A549 (cell line): ENCODE results near the gene RPS6KA3.

ENCODE experiments used
- CEBPB ChIP-seq, 2 experiments: fragments of >200 bp in 1 of 2; sonication (Bioruptor Twin) in 1 of 2; formaldehyde crosslinking in 1 of 2; IDR thresholded peaks; 2 replicates each; pipeline ENCODE4 v1.6.1; 2012 to 2016
- ESRRA ChIP-seq: fragments of 150-350 bp; IDR thresholded peaks from 2 replicates; pipeline ENCODE4 v1.6.1; 2014; ENCODE audit warnings: mild to moderate bottlenecking, low read length, borderline replicate concordance
- GATA3 ChIP-seq: IDR thresholded peaks from 2 replicates; pipeline ENCODE4 v1.6.1; 2012; ENCODE audit warnings: borderline replicate concordance
- JUN ChIP-seq, 2 experiments: fragments of >200 bp; sonication (Bioruptor Twin); formaldehyde crosslinking; IDR thresholded peaks; 2 replicates in 1 of 2; 3 replicates in 1 of 2; pipeline ENCODE4 v1.6.1; 2016 to 2017
- MAFK ChIP-seq: fragments of 450-650 bp; IDR thresholded peaks from 2 replicates; pipeline ENCODE4 v1.6.1; 2014; ENCODE audit not compliant: partially characterized antibody
- MYC ChIP-seq: IDR thresholded peaks from 2 replicates; pipeline ENCODE4 v1.6.1; 2012; ENCODE audit warnings: mild to moderate bottlenecking, inconsistent platforms, low read length, improper control_type of control experiment, borderline replicate concordance
- NFE2L2 ChIP-seq: fragments of 150-350 bp; conservative IDR thresholded peaks from 2 replicates; pipeline ENCODE4 v1.6.1; 2014; ENCODE audit warnings: low read length
- POLR2A ChIP-seq: IDR thresholded peaks from 2 replicates; pipeline ENCODE4 v1.6.1; 2012; ENCODE audit warnings: mild to moderate bottlenecking, low read length
- POLR2AphosphoS2 ChIP-seq: conservative IDR thresholded peaks from 2 replicates; pipeline ENCODE4 v1.6.1; 2012; ENCODE audit warnings: low read length, improper control_type of control experiment, inconsistent platforms
- RAD21 ChIP-seq, 2 experiments: fragments of >200 bp in 1 of 2; sonication (Bioruptor Twin) in 1 of 2; formaldehyde crosslinking in 1 of 2; IDR thresholded peaks in 1 of 2; conservative IDR thresholded peaks in 1 of 2; 2 replicates in 1 of 2; 3 replicates in 1 of 2; pipeline ENCODE4 v1.6.1; 2012 to 2018; ENCODE audit warnings: inconsistent platforms in 1 of 2
- SREBF2 ChIP-seq: fragments of 450-650 bp; IDR thresholded peaks from 2 replicates; pipeline ENCODE4 v1.6.1; 2014; ENCODE audit warnings: mild to moderate bottlenecking, moderate library complexity
- TF ChIP-seq, protein P1 (sequence below): fragments of >200 bp; sonication (Bioruptor Twin); formaldehyde crosslinking; IDR thresholded peaks from 3 replicates; pipeline ENCODE4 v1.5.1; 2016
- TF ChIP-seq, protein P2 (sequence below): fragments of >200 bp; sonication (Bioruptor Twin); formaldehyde crosslinking; IDR thresholded peaks from 3 replicates; pipeline ENCODE4 v1.6.1; 2016

DNA sequence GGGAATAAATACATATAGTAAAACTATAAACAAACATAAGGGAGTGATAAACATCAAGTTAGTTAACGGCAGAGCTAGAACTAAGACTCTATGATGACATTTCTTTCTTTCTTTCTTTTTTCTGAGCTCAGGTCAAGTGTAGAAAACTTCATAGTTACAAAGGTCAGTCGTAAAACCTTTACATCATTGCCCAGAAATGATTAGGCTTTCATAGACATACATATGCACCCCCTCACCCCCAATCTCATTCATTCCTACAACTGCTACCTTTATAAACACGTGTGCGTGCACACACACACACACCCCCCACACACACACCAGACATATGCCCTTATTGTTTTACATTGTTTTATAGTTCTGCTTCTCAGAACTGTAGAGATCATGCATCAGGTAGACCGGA, 130.8 kb downstream of the RPS6KA3 start:
- no peak for TF ChIP-seq SREBF2
- no peak for TF ChIP-seq CEBPB (IDR thresholded peaks at IDR 0.05)
- no peak for TF ChIP-seq NFE2L2
- no peak for TF ChIP-seq POLR2A
- TF ChIP-seq, protein P1, sequence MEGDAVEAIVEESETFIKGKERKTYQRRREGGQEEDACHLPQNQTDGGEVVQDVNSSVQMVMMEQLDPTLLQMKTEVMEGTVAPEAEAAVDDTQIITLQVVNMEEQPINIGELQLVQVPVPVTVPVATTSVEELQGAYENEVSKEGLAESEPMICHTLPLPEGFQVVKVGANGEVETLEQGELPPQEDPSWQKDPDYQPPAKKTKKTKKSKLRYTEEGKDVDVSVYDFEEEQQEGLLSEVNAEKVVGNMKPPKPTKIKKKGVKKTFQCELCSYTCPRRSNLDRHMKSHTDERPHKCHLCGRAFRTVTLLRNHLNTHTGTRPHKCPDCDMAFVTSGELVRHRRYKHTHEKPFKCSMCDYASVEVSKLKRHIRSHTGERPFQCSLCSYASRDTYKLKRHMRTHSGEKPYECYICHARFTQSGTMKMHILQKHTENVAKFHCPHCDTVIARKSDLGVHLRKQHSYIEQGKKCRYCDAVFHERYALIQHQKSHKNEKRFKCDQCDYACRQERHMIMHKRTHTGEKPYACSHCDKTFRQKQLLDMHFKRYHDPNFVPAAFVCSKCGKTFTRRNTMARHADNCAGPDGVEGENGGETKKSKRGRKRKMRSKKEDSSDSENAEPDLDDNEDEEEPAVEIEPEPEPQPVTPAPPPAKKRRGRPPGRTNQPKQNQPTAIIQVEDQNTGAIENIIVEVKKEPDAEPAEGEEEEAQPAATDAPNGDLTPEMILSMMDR = no peak
- TF ChIP-seq, protein P2, sequence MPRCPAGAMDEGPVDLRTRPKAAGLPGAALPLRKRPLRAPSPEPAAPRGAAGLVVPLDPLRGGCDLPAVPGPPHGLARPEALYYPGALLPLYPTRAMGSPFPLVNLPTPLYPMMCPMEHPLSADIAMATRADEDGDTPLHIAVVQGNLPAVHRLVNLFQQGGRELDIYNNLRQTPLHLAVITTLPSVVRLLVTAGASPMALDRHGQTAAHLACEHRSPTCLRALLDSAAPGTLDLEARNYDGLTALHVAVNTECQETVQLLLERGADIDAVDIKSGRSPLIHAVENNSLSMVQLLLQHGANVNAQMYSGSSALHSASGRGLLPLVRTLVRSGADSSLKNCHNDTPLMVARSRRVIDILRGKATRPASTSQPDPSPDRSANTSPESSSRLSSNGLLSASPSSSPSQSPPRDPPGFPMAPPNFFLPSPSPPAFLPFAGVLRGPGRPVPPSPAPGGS = no peak
- no peak for TF ChIP-seq JUN (IDR thresholded peaks at IDR 0.05)
- no peak for TF ChIP-seq ESRRA
- TF ChIP-seq RAD21 (conservative IDR thresholded peaks at IDR 0.05 in 1 of 2, IDR thresholded peaks at IDR 0.05 in 1 of 2) = no peak
- no peak for TF ChIP-seq MAFK
- TF ChIP-seq MYC = no peak
- no peak for TF ChIP-seq GATA3
- no peak for TF ChIP-seq POLR2AphosphoS2
